ENCODE results near the gene BEND3. TPM values are rescaled to one million over a fixed set of nuclear protein-coding genes. Genes with fewer than 3 reads are reported as not detected.

The BEND3 gene
- total RNA-seq, 1 experiment from 2014 or later: 70.2 TPM

GRCh38 chr6:107144666-107145065 is 29.4 kb upstream of the BEND3 start:
- H4K91ac ChIP-seq (ENCODE audit: insufficient read length, low read depth, low read length): no peak overlapping the region
- H3K27me3 ChIP-seq (ENCODE audit: insufficient read depth, low read length): no peaks in the 10 kb centered on the region
- H3K14ac ChIP-seq (ENCODE audit: insufficient read depth, low read length): no peak overlapping the region
- H3K27ac ChIP-seq (ENCODE audit: insufficient read length, low read depth, low read length): no peak overlapping the region
- H2BK12ac ChIP-seq (ENCODE audit: insufficient read length, low read depth, low read length): no peak overlapping the region
- H2BK20ac ChIP-seq (ENCODE audit: low read depth, low read length, poor library complexity, severe bottlenecking): no peak overlapping the region
- H3K36me3 Mint-ChIP-seq (ENCODE audit: insufficient read depth in 1 of 3, low read depth in 3 of 3): no peaks in the 10 kb centered on the region
- no peak overlapping the region for H4K8ac ChIP-seq (replicated peaks; ENCODE audit: insufficient read length, low read depth, low read length)
- no peak overlapping the region for H3K9ac ChIP-seq (ENCODE audit: extremely low read depth, insufficient read length, low read length)
- H3K4me1 ChIP-seq (ENCODE audit: insufficient read depth, low read length): no peaks in the 10 kb centered on the region
- TF ChIP-seq CTCF (conservative IDR thresholded peaks at IDR 0.05): no peak
- H3K4me3 Mint-ChIP-seq: no peak overlapping the region
- no peaks in the 10 kb centered on the region for H3K79me2 ChIP-seq (ENCODE audit: insufficient read depth, low read length)
- H3K23ac ChIP-seq (ENCODE audit: insufficient read length, low read depth, low read length): no peak overlapping the region
- H3K18ac ChIP-seq (ENCODE audit: insufficient read length, low read depth, low read length): no peak overlapping the region
- H2AFZ ChIP-seq (ENCODE audit: low read length): no peak overlapping the region
- H3K9me3 Mint-ChIP-seq: no peaks in the 10 kb centered on the region
- WGBS (ENCODE audit: extremely low coverage, insufficient read length, low lambda C conversion rate): no CpG with 5 or more reads among the region's 4 CpGs
- peaks cover 4 to 7% of the 10 kb centered on the region in 2 experiments; a peak in 1 of 4 replicates for H3K4me1 Mint-ChIP-seq
- no peaks in the 10 kb centered on the region for H3K23me2 ChIP-seq (ENCODE audit: insufficient read length, low read depth, low read length, poor library complexity, severe bottlenecking)
- no peak overlapping the region for H2BK120ac ChIP-seq (ENCODE audit: low read depth, low read length, poor library complexity, severe bottlenecking)
- no peak for DNase-seq
- H4K5ac ChIP-seq (ENCODE audit: insufficient read length, low read depth, low read length): no peak overlapping the region
- no peak overlapping the region for H3K4ac ChIP-seq (ENCODE audit: low read depth, low read length)
- H2BK15ac ChIP-seq (ENCODE audit: low read depth, low read length): no peak overlapping the region
- no peak overlapping the region for H2AK5ac ChIP-seq (ENCODE audit: insufficient read length, low read length)
- H2BK5ac ChIP-seq (ENCODE audit: insufficient read length, low read length): no peak overlapping the region
- no peaks in the 10 kb centered on the region for H3K79me1 ChIP-seq (ENCODE audit: insufficient read depth, low read depth, low read length, poor library complexity, severe bottlenecking)
- no peaks in the 10 kb centered on the region for H3K9me3 ChIP-seq (ENCODE audit: control insufficient read depth, low read depth, low read length)
- H4K20me1 ChIP-seq (ENCODE audit: control insufficient read depth, insufficient read depth, insufficient read length): no peaks in the 10 kb centered on the region
- H3K4me2 ChIP-seq (ENCODE audit: insufficient read depth, insufficient read length, low read length): no peak overlapping the region
- no peak overlapping the region for H3K27ac Mint-ChIP-seq
- H3K27me3 Mint-ChIP-seq (ENCODE audit: low read depth): no peaks in the 10 kb centered on the region
- no peak overlapping the region for H3K56ac ChIP-seq (ENCODE audit: insufficient read length, low read depth, low read length)
- no peak overlapping the region for H3T11ph ChIP-seq (ENCODE audit: low read length)

Measured in H9 (cell line).